Stimulated activated naive CD4-positive, alpha-beta T cell treated with Interleukin-2 at 50 U/mL for 16 hours (primary cell): ENCODE results near the gene PLK3.
"Not testable (repeated sequence)": the region's sequence is repeated elsewhere in the genome, so short reads cannot be mapped to it uniquely, and the experiment has no call there.

Source experiments
- DNase-seq: peaks from one replicate; lab custom pipeline; 2025; lab: John Stamatoyannopoulos, UW

Gene PLK3

DNA sequence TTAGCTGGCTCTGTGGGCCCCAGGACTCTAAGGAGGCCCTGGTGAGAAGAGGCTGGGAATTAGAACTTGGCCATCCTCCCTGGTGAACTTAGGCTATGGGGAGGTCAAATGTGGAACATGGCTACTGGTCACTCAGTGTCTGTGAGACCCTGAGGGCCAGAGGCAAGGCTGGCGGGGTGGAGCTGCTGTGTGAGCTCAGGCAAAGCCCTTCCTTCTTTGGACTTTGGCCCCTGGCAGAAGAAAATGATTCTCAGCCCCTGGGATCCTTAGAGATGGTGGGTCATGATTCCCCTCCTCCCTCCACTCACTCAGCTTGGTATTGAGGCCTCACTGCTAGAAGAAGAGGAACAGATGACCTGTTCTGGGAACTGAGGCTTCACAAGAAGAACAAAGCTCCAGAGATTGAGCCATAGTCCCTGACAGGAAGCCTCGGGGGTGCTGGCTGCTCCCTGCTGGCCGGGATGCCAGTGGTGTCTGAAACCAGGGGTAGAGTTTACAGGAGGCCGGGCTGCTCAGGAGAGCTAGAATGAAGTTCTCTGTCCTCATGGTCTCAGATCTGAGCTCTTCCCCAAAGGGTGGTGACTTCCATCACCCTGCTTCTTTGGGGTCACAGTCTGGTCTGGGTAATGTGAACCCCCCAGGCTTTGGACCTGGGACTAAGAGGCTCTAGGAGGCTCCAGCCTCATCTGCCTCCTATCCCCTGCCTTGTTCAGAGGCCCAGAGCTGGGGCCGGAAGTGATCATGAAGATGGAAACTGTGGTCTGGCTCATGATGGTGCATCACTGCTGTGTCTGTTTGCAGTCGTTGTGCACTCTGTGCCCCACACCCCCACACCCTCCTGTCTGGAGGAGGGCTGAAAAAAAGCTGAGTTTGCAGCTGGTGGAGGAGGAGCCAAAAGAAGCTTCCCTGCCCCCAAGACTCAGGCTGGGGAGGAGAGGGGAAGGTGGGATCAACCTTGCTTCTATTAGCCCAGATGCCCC, 9.1 kb downstream of the PLK3 start:
- DNase-seq, result peak; percentile 88

DNA sequence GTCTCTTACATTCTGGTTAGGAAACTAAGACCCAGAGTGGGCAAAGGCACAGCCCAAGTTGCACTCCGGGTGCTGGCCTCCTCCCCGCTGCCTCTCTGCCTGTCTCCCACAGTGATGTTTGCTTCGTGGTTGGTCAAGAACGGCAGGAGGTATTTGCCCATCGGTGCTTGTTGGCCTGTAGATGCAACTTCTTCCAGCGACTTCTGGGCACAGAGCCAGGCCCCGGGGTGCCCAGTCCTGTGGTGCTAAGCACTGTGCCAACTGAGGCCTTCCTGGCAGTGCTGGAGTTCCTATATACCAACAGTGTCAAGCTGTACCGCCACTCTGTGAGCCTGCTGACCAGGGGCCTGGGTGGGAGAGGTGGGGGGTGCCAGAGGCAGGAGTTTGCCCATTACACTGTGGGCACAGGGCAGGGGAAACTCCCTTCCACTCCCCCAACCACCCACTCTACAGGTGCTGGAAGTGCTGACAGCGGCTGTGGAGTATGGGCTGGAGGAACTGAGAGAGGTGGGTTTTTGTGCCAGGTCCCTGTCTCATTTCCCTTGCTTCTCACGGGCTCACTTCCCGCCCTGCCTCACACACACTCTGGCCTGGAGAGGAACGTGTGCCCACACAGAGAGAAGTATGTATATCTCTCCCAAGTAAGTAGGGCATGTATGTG, 10.1 kb downstream of the PLK3 start:
- peak; percentile 54 for DNase-seq

DNA sequence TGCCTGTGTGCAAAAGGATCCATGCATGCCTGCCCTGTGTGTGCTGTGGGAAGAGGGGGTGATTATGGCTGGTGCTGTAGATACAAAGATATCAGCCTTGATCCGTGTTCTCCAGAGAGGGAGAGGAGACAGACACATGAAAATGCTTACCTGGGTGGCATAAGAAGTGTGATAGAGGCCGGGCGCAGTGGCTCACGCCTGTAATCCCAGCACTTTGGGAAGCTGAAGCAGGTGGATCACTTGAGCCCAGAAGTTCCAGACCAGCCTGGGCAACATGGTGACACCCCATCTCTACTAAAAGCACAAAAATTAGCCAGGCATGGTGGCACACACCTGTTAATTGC, 10.6 kb downstream of the PLK3 start:
- not testable (repeated sequence) for DNase-seq

DNA sequence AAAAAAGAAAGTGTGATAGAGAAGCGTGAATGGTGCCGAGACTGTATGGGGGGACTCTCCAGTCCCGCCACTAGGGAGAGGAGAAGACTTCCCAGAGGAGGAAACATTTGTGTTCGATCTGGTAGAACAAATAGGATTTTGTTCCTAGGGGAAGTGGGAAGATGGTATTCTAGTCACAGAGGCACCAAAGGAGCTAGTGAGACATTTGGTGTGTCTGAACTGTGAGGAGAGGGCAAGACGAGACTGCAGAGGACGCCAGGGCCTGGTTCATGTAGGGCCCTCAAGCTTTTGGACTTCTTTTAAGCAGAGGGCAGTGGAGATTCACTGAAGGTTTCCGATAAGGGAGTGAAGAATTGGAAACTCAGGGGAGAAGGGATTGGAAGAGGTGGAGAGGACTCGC, 11.1 kb downstream of the PLK3 start:
- DNase-seq, result no peak

DNA sequence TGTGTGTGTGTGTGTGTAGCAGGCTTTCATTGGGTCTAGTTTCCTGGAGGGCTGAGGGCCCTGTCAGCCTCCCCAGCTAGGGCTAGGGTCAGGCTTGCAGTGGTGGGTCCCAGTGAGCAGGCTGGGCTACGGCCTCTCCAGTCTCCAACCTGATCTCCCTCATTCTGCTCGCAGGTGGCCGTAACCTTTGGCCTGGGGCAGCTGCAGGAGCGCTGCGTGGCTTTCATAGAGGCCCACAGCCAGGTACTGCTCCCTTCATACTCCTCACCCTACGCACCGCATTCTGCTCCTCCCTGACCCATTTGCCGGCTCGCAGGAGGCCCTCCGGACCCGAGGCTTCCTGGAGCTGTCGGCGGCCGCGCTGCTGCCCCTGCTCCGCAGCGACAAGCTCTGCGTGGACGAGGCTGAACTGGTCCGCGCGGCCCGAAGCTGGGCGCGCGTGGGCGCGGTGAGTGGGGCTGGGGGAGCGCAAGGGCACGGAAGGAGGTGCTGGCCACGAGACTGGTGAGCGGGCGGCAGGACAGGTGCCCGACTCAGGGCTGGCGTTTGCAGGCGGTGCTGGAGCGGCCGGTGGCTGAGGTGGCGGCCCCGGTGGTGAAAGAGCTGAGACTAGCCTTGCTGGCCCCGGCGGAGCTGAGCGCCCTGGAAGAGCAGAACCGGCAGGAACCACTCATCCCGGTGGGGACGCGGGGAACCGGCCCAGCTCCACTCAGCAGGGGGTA, 12.8 kb downstream of the PLK3 start:
- DNase-seq, result no peak

DNA sequence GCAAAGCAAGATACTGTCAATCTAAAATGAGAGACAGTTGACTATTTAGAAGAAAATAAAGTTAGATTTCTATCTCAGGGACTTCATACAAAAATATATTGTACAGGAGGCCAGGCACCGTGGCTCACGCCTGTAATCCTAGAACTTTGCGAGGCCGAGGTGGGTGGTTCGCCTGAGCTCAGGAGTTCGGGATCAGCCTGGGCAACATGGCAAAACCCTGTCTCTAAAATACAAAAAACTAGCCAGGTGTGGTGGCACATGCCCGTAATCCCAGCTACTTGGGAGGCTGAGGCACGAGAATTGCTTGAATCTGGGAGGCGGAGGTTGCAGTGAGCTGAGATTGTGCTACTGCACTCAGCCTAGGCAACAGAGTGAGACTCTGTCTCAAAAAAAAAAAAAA, 15.7 kb downstream of the PLK3 start:
- not testable (repeated sequence) for DNase-seq

DNA sequence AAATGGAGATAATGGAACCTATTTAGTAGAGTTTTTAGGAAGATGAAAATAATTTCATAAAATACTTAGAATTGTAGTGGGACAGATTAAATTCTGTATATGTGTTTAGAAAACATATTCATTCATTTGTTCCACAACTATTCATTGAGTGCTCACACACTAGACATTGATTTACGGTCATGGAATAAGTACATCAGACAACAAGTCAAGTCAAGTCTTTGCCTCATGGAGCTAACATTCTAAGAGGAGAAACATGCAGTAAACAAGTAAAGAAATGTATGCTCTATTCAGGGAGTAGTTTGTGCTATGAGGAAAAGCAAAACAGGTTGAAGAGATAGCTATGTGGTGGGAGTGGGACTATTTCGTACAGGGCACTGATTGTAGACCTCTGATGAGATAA, 17.1 kb downstream of the PLK3 start:
- no peak for DNase-seq

DNA sequence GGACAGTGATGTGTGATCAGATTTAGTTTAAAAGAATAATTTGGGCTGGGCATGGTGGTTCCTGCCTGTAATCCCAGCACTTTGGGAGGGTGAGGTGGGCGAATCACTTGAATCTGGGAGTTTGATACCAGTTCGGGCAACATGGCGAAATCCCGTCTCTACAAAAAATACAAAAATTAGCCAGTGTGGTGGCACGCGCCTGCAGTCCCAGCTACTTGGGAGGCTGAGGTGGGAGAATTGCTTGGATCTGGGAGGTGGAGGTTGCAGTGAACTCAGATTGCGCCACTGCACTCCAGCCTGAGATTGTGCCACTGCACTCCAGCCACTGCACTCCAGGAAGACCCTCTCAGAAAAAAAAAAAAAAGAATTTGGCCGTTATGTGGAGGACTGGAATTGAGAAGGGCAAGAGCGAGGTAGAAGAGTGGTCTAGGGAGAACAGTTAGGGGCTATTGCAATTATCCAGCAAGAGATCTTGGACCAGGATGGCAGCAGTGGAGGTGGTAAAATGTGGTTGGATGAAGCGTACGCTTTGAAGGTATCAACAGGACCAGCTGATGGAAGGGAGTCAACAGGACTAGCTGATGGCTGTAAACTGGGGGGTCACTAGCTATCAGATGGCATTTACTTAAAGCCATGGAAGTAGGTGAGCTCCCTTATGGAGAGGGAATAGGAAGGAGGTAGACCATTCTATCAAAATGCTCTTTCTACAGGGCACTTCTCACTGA, 17.8 kb downstream of the PLK3 start:
- DNase-seq, result no peak

DNA sequence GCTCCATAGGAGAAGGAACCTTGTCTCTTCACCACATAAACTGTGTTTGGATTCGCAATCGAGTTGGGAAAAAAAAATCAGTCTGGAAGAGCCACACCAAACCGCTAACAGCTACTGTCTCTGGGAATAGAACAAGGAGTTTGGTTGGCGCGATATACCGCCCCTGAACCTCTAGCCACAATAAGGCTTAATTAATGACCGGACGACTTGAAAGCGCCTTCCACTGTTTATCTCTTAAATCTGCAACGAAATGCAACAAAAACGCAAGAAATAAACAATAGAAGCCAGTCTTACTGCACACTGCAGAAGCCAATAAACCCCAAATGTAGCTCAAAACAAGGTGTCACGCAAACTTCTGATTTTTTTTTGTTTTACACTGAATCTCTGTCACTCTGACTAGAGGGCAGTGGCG, 19.0 kb downstream of the PLK3 start:
- DNase-seq, result no peak

DNA sequence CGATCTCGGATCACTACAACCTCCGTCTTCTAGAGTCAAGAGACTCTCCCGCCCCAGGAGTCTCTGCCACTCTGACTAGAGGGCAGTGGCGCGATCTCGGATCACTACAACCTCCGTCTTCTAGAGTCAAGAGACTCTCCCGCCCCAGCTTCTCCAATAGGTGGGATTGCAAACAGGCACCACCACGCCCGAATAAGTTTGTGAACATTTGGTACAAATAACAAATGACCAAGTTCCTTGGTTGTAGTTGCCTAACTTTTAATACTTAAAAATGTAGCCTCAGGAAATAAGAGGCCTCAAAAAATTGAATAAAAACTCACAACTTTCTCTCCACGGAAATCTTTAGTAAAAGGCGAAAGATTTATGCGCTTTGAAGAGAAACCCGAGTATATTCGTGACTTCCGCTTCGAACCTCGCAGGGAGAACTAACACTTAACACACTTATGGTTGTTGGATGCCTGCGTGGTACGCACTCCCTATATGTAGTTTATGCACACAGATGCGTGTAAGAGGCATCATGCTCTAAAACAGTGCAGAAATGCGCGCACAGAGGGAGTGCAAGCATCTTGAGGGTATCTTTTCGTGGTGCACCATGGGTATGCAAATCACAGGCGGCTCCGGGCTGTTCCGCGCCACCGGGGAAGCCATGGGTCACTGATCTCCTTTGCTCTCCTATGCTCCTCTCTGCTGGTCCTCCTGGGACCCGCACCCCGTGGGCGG, 19.6 kb downstream of the PLK3 start:
- DNase-seq, result peak; percentile 80

DNA sequence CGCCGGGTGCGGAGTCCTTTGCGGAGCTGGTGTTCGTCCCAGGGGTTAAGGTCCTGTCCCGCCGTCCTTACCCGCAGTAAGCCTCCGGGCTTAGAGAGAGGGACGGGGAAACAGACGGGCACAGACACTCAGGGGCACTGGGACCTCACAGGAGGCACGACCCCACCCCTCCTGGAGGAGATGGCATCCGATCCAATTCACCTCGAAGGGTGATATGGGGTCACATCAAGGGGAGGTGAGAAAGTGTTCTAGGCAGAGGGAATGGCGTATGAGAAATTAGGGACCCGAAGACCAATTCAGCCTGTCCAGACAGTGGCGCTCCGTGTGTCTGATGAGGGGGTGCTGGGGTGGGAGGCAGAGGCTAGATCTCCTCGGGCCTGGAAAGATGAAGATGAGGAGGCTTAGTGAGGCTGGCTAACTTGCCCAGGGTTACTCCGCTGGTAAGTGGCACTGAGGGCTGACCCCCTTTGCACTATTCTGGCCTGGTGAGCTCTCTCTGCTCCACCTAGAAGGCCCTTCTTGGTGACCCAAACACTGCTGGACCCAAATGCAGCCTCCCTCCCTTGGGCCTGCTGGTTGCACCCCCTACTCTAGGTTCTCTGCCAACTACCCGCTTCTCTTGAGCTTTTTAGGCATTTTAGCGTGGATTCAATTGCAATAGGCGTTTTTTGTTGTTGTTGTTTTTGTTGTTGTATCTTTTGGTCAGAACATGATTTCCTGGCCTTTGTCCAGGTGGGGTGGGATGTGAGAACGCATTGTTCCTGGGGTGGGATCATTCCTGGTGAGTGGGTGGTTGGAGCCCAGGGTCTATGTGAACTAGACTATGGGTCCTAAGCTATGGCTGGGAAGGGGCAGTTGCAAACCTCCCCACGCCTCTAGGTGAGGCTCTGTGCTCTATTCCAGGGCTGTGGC, 20.4 kb downstream of the PLK3 start:
- DNase-seq, result no peak

DNA sequence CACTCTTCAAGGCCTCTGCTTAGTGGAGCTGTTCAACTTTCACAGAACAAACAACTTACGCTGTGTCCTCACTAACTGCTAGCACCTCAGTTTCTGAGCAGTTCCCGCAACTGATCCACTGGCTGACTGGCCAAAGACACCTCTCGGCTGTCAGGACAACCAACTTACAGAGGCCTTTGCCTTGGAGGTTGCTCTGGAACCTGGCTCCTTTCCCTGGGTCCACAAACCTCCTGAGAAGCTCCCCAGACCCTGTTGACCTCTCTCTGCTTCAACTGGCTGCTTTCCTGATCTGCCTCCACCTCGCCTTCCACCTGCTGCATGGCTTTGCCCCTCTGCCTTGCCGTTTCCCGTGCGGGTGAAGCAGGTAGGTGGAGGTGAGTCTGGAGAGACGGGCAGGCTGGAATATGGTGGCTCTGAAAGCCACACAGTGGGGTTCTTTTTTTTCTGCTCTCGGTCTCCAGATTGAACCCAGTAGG, 21.1 kb downstream of the PLK3 start:
- DNase-seq, result no peak

DNA sequence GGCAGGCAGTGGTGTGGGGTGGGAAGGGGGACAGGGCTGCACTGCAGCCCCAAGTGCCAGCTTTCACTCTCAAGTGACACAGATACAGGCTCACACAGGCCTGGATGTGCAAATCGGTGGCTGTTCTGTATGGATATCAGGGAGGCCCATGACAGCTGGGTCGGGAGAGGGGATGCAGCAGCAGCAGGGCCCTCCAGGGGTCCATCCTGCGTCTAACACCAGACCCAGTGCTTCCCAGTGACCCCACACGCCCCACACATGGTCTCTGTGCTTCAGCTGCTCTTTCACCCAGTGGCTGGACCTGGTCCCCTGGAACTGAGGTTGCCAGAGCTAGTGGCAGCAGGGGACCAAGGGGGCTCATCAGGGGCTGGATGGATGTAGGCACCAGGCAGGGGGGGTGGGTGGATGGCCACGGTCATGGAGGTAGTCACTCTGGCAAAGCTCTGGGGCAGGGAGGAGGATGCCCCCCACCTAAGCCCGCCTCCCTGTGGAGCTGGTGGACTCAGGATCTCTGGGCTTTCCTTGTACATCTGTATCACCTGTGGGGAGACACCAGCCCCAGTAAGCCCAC, 22.0 kb downstream of the PLK3 start:
- DNase-seq, result no peak

DNA sequence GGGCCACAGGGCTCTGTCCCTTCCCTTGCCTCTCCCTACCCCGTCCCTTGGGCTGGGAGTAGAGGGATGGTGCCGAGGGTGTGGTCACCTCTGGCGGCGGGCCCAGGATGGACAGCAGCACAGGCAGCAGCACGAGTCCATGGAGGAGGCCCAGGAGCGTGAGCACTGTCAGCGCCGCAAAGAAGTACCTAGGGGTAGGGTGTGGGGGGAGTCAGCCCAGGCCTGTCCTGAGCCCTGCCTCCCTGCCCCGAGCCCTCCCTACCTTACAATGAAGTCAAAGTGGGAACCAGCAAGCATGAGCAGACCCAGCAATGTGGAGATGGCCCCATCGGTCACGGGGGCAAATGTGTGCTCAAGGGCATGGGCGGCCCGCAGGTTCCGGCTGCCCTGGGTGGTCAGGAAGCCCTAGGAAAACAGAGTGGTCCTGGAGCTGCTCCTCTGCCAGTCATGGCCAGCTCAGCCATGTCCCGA, 22.8 kb downstream of the PLK3 start:
- DNase-seq, result no peak

DNA sequence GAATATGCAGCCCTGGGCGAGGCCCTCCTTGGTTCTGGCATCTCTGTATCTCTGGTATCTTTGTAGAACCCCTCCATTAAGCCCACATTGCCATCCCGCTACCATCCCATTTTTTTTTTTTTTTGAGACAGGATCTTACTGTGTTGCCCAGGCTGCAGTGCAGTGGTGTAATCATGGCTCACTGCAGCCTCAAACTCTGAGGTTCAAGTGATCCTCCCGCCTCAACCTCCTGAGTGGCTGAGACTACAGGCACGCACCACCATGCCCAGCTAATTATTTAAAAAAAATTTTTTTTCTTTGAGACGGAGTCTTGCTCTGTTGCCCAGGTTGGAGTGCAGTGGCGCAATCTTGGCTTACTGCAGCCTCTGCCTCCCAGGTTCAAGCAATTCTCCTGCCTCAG, 24.2 kb downstream of the PLK3 start:
- not testable (repeated sequence) for DNase-seq

DNA sequence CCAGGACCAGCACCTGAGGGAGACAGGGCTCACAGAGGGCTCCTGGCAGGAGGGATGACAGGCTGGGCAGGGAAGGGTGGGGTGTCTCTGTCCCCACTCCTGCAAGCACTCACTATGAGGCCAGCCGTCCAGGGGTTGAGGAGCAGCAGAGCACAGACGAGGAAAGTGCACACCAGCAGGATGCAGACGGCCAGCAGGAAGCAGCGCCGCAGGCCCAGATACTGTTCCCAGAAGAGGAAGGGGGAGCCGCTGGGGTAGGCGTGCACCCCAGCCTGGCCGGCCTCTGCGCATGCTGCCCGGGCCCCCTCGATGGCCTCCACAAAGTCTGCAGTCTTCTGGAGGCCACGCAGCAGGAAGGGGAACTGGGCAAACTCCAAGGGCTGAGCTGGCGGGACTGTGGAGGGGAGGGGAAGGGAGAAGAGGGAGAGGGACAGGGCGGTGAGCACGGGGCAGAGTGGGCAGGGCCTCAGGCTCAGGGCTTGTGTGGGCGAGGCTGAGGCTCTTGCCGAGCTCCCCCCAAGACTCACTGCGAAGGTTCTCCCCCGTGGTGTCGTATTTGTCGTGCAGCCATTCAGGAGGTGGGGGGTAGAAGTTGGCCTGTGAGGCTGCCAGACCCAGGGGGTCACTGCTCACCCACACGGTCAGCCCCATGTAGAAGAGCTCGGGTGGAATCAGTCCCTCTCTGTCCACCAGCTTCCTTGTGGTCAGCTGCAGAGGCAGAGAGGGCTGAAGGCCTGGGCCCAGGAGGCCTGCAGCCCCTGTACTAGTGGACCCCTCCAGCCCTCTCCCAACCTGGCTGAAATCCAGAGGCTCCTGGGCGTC, 26.4 kb downstream of the PLK3 start:
- DNase-seq, result no peak

DNA sequence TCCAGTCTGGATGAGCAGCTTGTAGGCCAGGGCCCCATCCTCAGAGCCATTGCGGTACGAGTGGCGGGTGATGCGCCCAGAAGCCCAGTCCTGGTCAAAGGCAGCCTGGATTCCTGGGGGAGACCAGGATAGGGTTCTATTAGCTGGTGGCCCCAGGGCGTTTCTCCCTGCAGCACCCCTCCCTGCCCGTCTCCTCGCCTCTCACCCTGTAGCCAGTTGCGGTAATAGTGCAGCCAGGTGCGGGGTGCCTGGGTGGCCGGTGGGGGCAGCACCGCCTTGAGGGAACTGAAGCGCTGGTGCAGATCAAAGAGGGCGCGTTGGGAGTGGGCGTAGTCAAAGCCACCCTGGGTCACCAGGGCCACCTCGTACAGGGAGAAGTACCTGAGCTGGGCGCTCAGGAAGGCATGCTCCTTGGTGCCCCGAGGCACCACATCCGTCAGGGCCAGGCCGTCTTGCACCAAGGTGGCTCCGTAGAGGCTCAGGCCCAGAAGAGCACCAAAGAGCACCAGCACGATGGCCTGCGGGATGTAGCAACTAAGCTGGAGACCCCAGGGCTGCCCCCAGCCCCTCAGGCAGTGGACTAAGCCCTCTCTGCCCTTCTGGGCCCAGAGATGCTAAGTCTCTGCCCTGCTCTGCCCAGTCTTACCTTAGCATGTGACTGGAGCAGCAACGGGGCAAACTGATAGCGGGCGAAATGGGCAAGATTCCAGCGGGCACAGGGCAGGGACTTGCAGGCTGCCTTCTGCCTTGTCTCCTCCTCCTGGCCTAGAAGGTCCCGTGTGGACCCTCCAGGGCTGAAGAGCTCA, 27.2 kb downstream of the PLK3 start:
- no peak for DNase-seq
